SJCRH30 (cell line): ENCODE data around the gene HAO2. TPM values are rescaled to one million over a fixed set of nuclear protein-coding genes. Genes with fewer than 3 reads are reported as not detected.

ENCODE experiments used
- DNase-seq, 2 experiments: peaks; one replicate each; pipeline ENCODE4 v3.0.0-alpha.2; 2015 to 2020
- H3K27ac ChIP-seq: fragments of 250-450 bp; sonication (Bioruptor Pico); 2 replicates; pipeline ENCODE4 v1.5.1; 2020; ENCODE audit warnings: mild to moderate bottlenecking, moderate library complexity
- H3K27me3 ChIP-seq: fragments of 250-450 bp; sonication (Bioruptor Pico); 2 replicates; pipeline ENCODE4 v1.5.1; 2020; ENCODE audit warnings: mild to moderate bottlenecking, moderate library complexity
- H3K36me3 ChIP-seq: fragments of 250-450 bp; sonication (Bioruptor Pico); 2 replicates; pipeline ENCODE4 v1.5.1; 2020; ENCODE audit warnings: mild to moderate bottlenecking, moderate library complexity
- H3K4me1 ChIP-seq: fragments of 250-450 bp; sonication (Bioruptor Pico); 2 replicates; pipeline ENCODE4 v1.5.1; 2020; ENCODE audit warnings: mild to moderate bottlenecking, moderate library complexity
- H3K4me3 ChIP-seq: fragments of 250-450 bp; sonication (Bioruptor Pico); 2 replicates; pipeline ENCODE4 v1.5.1; 2020; ENCODE audit warnings: mild to moderate bottlenecking, moderate library complexity
- H3K9me3 ChIP-seq: fragments of 250-450 bp; sonication (Bioruptor Pico); replicated peaks from 2 replicates; pipeline ENCODE4 v1.5.1; 2020; ENCODE audit warnings: mild to moderate bottlenecking, moderate library complexity
- total RNA-seq: library from RNA; depleted of rRNA; stranded (reverse); fragments of >200 nt; shearing (Covaris generic); gene quantifications from 2 replicates; pipeline ENCODE4 v1.2.3, GENCODE V29; 2014; rRNA removed

The HAO2 gene
- total RNA-seq = not detected in 2 replicates

- Histone ChIP-seq H3K27ac (no peak within 1 kb of the TSS), H3K27me3 (no peaks in the 10 kb centered on the region), H3K9me3 (no peaks in the 10 kb centered on the region), H3K4me1 (peaks cover 21% of the 10 kb centered on the region), H3K36me3 (no peaks in the 10 kb centered on the region), H3K4me3 (no peak within 1 kb of the TSS)
- no peak for DNase-seq
These were observed at the start of gene HAO2 for GRCh38 chr1:119368554-119368953. HAO2 (plus strand) TSS chr1:119368785; CDS start chr1:119381086, 12,301 bp downstream.

GRCh38 chr1:119320100-119320499, 48.5 kb upstream of the HAO2 start:
- DNase-seq = no peak
- H3K27me3 ChIP-seq = 0 out of 2 replicates have a peak, but pooled peaks cover 3% of the 10 kb centered on the region
- no peak overlapping the region for H3K4me3 ChIP-seq
- H3K36me3 ChIP-seq = no peaks in the 10 kb centered on the region
- no peaks in the 10 kb centered on the region for H3K4me1 ChIP-seq
- no peaks in the 10 kb centered on the region for H3K9me3 ChIP-seq
- H3K27ac ChIP-seq = no peak overlapping the region

- no peaks in the 10 kb centered on the region for H3K9me3 ChIP-seq
- H3K36me3 ChIP-seq = no peaks in the 10 kb centered on the region
- 0 out of 2 replicates have a peak, but pooled peaks cover 3% of the 10 kb centered on the region for H3K27me3 ChIP-seq
- H3K4me1 ChIP-seq = no peaks in the 10 kb centered on the region
- H3K27ac ChIP-seq = no peak overlapping the region
- DNase-seq = no peak
- no peak overlapping the region for H3K4me3 ChIP-seq
These were observed 46.7 kb upstream of the HAO2 start for GRCh38 chr1:119321666-119322419.

- Histone ChIP-seq H3K9me3 (no peaks in the 10 kb centered on the region), H3K4me1 (no peaks in the 10 kb centered on the region), H3K36me3 (no peaks in the 10 kb centered on the region), H3K4me3 (no peak overlapping the region), H3K27me3 (0 out of 2 replicates have a peak, but pooled peaks cover 3% of the 10 kb centered on the region), H3K27ac (no peak overlapping the region)
- DNase-seq = peak in 1 of 2 experiments; percentile 52
These were observed 45.2 kb upstream of the HAO2 start for GRCh38 chr1:119323216-119323982.

- Histone ChIP-seq H3K36me3 (no peaks in the 10 kb centered on the region), H3K9me3 (no peaks in the 10 kb centered on the region), H3K27ac (no peak overlapping the region), H3K4me3 (no peak overlapping the region), H3K27me3 (0 out of 2 replicates have a peak, but pooled peaks cover 3% of the 10 kb centered on the region), H3K4me1 (peaks cover 3% of the 10 kb centered on the region)
- no peak for DNase-seq
These were observed 44.4 kb upstream of the HAO2 start for GRCh38 chr1:119324198-119324597.

- H3K9me3 ChIP-seq = no peaks in the 10 kb centered on the region
- no peak for DNase-seq
- no peaks in the 10 kb centered on the region for H3K36me3 ChIP-seq
- no peak overlapping the region for H3K4me3 ChIP-seq
- H3K4me1 ChIP-seq = peaks cover 21% of the 10 kb centered on the region
- 0 out of 2 replicates have a peak, but pooled peaks cover 3% of the 10 kb centered on the region for H3K27me3 ChIP-seq
- H3K27ac ChIP-seq = no peak overlapping the region
These were observed 42.3 kb upstream of the HAO2 start for GRCh38 chr1:119326251-119326650.

- Histone ChIP-seq H3K27ac (no peak overlapping the region), H3K36me3 (no peaks in the 10 kb centered on the region), H3K4me3 (peak overlapping the region; percentile 37; the same call in 1 of the 2 replicates), H3K27me3 (0 out of 2 replicates have a peak, but pooled peaks cover 3% of the 10 kb centered on the region), H3K4me1 (peaks cover 28% of the 10 kb centered on the region), H3K9me3 (no peaks in the 10 kb centered on the region)
- no peak for DNase-seq
These were observed 41.5 kb upstream of the HAO2 start for GRCh38 chr1:119327094-119327449.

GRCh38 chr1:119327450-119328155, 41.0 kb upstream of the HAO2 start:
- H3K27me3 ChIP-seq = no peaks in the 10 kb centered on the region
- peaks cover 28% of the 10 kb centered on the region for H3K4me1 ChIP-seq
- no peak overlapping the region for H3K27ac ChIP-seq
- peak; percentile 28 to 46 for DNase-seq
- H3K36me3 ChIP-seq = no peaks in the 10 kb centered on the region
- peak overlapping the region; percentile 37 for H3K4me3 ChIP-seq
- no peaks in the 10 kb centered on the region for H3K9me3 ChIP-seq

- peak; percentile 67 to 86 for DNase-seq
- peak overlapping the region; percentile 62 for H3K27ac ChIP-seq
- peak overlapping the region; percentile 37 for H3K4me3 ChIP-seq
- no peaks in the 10 kb centered on the region for H3K36me3 ChIP-seq
- no peaks in the 10 kb centered on the region for H3K27me3 ChIP-seq
- H3K4me1 ChIP-seq = peaks cover 28% of the 10 kb centered on the region
- H3K9me3 ChIP-seq = no peaks in the 10 kb centered on the region
These were observed 38.8 kb upstream of the HAO2 start for GRCh38 chr1:119329541-119330461.

- Histone ChIP-seq H3K9me3 (no peaks in the 10 kb centered on the region), H3K27me3 (no peaks in the 10 kb centered on the region), H3K27ac (peak overlapping the region; percentile 62), H3K4me3 (no peak overlapping the region), H3K4me1 (peaks cover 28% of the 10 kb centered on the region), H3K36me3 (no peaks in the 10 kb centered on the region)
- peak in 1 of 2 experiments; percentile 15 for DNase-seq
These were observed 38.0 kb upstream of the HAO2 start for GRCh38 chr1:119330466-119331189.

- H3K9me3 ChIP-seq = no peaks in the 10 kb centered on the region
These were observed 37.4 kb upstream of the HAO2 start for GRCh38 chr1:119331190-119331515.

GRCh38 chr1:119331915-119332314, 36.7 kb upstream of the HAO2 start:
- Histone ChIP-seq H3K36me3 (no peaks in the 10 kb centered on the region), H3K4me3 (no peak overlapping the region), H3K27me3 (no peaks in the 10 kb centered on the region), H3K9me3 (no peaks in the 10 kb centered on the region), H3K4me1 (peaks cover 33% of the 10 kb centered on the region), H3K27ac (no peak overlapping the region)
- no peak for DNase-seq

More at GRCh38 chr1:119331190-119331515, 37.4 kb upstream of the HAO2 start:
- Histone ChIP-seq H3K4me1 (peaks cover 29% of the 10 kb centered on the region), H3K27ac (peak overlapping the region; percentile 62), H3K27me3 (no peaks in the 10 kb centered on the region), H3K36me3 (no peaks in the 10 kb centered on the region), H3K4me3 (no peak overlapping the region)
- peak; percentile 28 to 56 for DNase-seq

- Histone ChIP-seq H3K36me3 (no peaks in the 10 kb centered on the region), H3K9me3 (no peaks in the 10 kb centered on the region), H3K27me3 (no peaks in the 10 kb centered on the region), H3K4me3 (no peak overlapping the region), H3K4me1 (peaks cover 33% of the 10 kb centered on the region), H3K27ac (no peak overlapping the region)
- DNase-seq = no peak
These were observed 36.0 kb upstream of the HAO2 start for GRCh38 chr1:119332622-119333021.
